VCaP (cell line): Measurements from ENCODE around the gene CAB39.

Source experiments
- H3K27ac ChIP-seq: fragments of 450-650 bp; 2 replicates; pipeline ENCODE4 v1.5.1; 2017
- TF ChIP-seq, protein P1 (sequence below): fragments of 450-650 bp; conservative IDR thresholded peaks from 2 replicates; pipeline ENCODE4 v1.5.1; 2017; ENCODE audit warnings: mild to moderate bottlenecking, moderate library complexity

Gene CAB39

GRCh38 chr2:230863031-230863430, 150.4 kb downstream of the CAB39 start:
- no peak overlapping the region for H3K27ac ChIP-seq
- TF ChIP-seq, protein P1, sequence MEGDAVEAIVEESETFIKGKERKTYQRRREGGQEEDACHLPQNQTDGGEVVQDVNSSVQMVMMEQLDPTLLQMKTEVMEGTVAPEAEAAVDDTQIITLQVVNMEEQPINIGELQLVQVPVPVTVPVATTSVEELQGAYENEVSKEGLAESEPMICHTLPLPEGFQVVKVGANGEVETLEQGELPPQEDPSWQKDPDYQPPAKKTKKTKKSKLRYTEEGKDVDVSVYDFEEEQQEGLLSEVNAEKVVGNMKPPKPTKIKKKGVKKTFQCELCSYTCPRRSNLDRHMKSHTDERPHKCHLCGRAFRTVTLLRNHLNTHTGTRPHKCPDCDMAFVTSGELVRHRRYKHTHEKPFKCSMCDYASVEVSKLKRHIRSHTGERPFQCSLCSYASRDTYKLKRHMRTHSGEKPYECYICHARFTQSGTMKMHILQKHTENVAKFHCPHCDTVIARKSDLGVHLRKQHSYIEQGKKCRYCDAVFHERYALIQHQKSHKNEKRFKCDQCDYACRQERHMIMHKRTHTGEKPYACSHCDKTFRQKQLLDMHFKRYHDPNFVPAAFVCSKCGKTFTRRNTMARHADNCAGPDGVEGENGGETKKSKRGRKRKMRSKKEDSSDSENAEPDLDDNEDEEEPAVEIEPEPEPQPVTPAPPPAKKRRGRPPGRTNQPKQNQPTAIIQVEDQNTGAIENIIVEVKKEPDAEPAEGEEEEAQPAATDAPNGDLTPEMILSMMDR = no peak

- TF ChIP-seq, protein P1 = no peak
- no peak overlapping the region; the same call in 1 of the 2 replicates for H3K27ac ChIP-seq
These were observed 150.9 kb downstream of the CAB39 start for GRCh38 chr2:230863442-230864121.

DNA sequence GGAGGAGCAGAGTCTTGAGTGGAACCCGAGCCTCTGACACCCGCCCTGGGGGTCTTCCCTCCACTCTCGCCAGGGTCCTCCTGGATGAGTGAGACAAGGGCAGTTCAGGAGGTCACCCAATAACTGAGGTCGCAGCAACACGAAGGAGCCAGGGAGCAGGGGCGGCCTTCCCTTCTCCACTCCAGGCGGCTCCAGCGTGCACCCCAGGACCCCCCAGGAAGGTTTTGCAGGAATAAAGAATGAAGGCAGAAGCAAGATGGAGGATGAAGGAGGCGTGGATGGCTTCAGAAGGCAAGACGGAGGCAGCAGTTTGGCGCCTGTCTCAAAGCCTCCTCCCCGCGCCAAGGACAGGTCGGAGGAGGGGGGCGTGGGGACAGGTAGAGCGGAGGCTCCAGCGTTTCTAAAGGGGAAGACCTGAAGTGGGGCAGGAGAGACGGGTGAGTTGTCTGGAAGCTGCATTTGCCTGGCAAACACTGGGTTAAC, 151.5 kb downstream of the CAB39 start:
- H3K27ac ChIP-seq = peak overlapping the region; percentile 68; the same call in 1 of the 2 replicates
- TF ChIP-seq, protein P1 = no peak

GRCh38 chr2:230864605-230865306, 152.1 kb downstream of the CAB39 start, which contains the start of gene ITM2C:
TSS of gene ITM2C (plus strand) at chr2:230864942. CDS start at chr2:230865026, 84 bp downstream.
- peak within 1 kb of the TSS; percentile 68; the same call in 1 of the 2 replicates for H3K27ac ChIP-seq
- TF ChIP-seq, protein P1 = peak; percentile 86

- TF ChIP-seq, protein P1 = no peak
- peak overlapping the region; percentile 68; the same call in 1 of the 2 replicates for H3K27ac ChIP-seq
These were observed 152.7 kb downstream of the CAB39 start for GRCh38 chr2:230865307-230865765.

- H3K27ac ChIP-seq = no peak overlapping the region
- TF ChIP-seq, protein P1 = no peak
These were observed 153.4 kb downstream of the CAB39 start for GRCh38 chr2:230865766-230866755.
